Neutrophil (primary cell): Measurements from ENCODE around the gene SPARCL1.
"Not testable (repeated sequence)": the region's sequence is repeated elsewhere in the genome, so short reads cannot be mapped to it uniquely, and the experiment has no call there.

Experiments used
- H3K27ac ChIP-seq: fragments of 200-600 bp; sonication (generic); 2 replicates; pipeline ENCODE4 v1.5.1; 2016; ENCODE audit warnings: mild to moderate bottlenecking, moderate library complexity
- H3K27me3 ChIP-seq: fragments of 200-600 bp; sonication (generic); 2 replicates; pipeline ENCODE4 v1.6.0; 2016; ENCODE audit warnings: mild to moderate bottlenecking
- H3K36me3 ChIP-seq: fragments of 200-600 bp; sonication (generic); 2 replicates; pipeline ENCODE4 v1.5.1; 2017
- H3K4me1 ChIP-seq, 2 experiments: fragments of 200-600 bp in 1 of 2; sonication (generic) in 1 of 2; 1 replicate in 1 of 2; 2 replicates in 1 of 2; pipeline versions ENCODE4 v1.5.1 to v1.6.1; 2013 to 2016; ENCODE audit warnings: low read depth in 1 of 2, low read length in 1 of 2, mild to moderate bottlenecking in 1 of 2, moderate library complexity in 1 of 2; ENCODE audit not compliant: control insufficient read depth in 1 of 2, insufficient read depth in 1 of 2
- H3K4me3 ChIP-seq, 2 experiments: fragments of 200-600 bp in 1 of 2; sonication (generic) in 1 of 2; 1 replicate in 1 of 2; 2 replicates in 1 of 2; pipeline ENCODE4 v1.5.1; 2013 to 2016; ENCODE audit warnings: low read depth in 1 of 2, low read length in 1 of 2, mild to moderate bottlenecking in 1 of 2, moderate library complexity in 1 of 2
- H3K9me3 ChIP-seq: fragments of 200-600 bp; sonication (generic); 2 replicates; pipeline ENCODE4 v1.5.1; 2016
- CTCF ChIP-seq: fragments of 200-600 bp; sonication (generic); IDR thresholded peaks from 2 replicates; pipeline ENCODE4 v1.5.1; 2016; ENCODE audit warnings: antibody characterized with exemption

SPARCL1 gene

DNA sequence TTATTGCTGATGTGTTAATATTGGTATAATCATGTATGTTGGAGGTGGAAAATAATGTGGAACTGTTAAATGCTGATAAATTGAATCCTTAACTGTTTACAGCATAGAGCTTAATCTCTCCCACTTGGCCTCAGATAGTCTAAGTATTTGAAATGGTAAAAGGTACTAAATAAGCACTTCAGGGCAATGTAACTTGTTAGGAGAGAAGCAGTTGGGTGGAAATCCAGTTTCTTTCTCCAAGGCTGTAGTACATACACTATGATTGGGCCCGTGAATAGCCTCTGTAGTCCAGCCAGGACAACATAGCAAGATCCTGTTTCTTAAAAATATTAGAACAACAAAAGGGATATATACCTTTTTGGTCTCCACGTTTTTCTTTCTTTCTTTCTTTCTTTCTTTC lies 67.1 kb downstream of the SPARCL1 start:
- no peaks in the 10 kb centered on the region for H3K9me3 ChIP-seq
- no peak overlapping the region for H3K27ac ChIP-seq
- no peak overlapping the region for H3K4me3 ChIP-seq
- no peaks in the 10 kb centered on the region for H3K4me1 ChIP-seq
- no peaks in the 10 kb centered on the region for H3K27me3 ChIP-seq
- TF ChIP-seq CTCF: no peak
- no peaks in the 10 kb centered on the region for H3K36me3 ChIP-seq

DNA sequence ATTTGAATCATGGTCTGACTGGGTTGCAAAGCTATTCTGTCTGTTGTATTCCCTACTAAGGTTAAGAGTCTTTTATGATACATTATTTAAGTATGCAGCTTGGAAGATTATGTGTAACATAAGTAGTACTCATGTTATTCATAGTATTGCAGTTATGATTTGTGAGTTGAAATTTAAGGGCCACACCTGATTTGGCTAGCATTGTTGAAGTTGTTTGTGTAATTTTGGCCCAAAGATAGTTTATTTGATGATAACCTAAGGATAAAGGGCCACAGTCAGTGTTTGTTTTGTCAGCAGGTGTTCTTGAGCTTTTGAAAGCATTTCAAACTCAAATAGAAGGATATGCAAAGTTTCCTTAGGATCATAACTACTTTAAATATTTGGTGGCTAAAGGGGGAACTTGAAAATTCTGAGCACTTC lies 67.9 kb downstream of the SPARCL1 start:
- H3K4me1 ChIP-seq: no peaks in the 10 kb centered on the region
- H3K27ac ChIP-seq: no peak overlapping the region
- no peaks in the 10 kb centered on the region for H3K27me3 ChIP-seq
- TF ChIP-seq CTCF: no peak
- no peak overlapping the region for H3K4me3 ChIP-seq
- no peaks in the 10 kb centered on the region for H3K36me3 ChIP-seq
- no peaks in the 10 kb centered on the region for H3K9me3 ChIP-seq

- Histone ChIP-seq H3K4me1 (no peaks in the 10 kb centered on the region), H3K36me3 (peaks cover 6% of the 10 kb centered on the region), H3K4me3 (no peak overlapping the region), H3K9me3 (no peaks in the 10 kb centered on the region), H3K27ac (no peak overlapping the region), H3K27me3 (no peaks in the 10 kb centered on the region)
- no peak for TF ChIP-seq CTCF
Measured at GRCh38 chr4:87458913-87459312, 70.3 kb downstream of the SPARCL1 start.

- Histone ChIP-seq H3K36me3 (peaks cover 9% of the 10 kb centered on the region), H3K9me3 (no peaks in the 10 kb centered on the region), H3K27ac (no peak overlapping the region)
Measured at GRCh38 chr4:87451537-87451936, 77.6 kb downstream of the SPARCL1 start.

GRCh38 chr4:87446375-87446774 lies 82.8 kb downstream of the SPARCL1 start:
- H3K36me3 ChIP-seq: not testable (repeated sequence)

More at GRCh38 chr4:87451537-87451936, 77.6 kb downstream of the SPARCL1 start:
- H3K4me1 ChIP-seq: no peaks in the 10 kb centered on the region
- no peak for TF ChIP-seq CTCF
- H3K4me3 ChIP-seq: no peak overlapping the region
- H3K27me3 ChIP-seq: no peaks in the 10 kb centered on the region

DNA sequence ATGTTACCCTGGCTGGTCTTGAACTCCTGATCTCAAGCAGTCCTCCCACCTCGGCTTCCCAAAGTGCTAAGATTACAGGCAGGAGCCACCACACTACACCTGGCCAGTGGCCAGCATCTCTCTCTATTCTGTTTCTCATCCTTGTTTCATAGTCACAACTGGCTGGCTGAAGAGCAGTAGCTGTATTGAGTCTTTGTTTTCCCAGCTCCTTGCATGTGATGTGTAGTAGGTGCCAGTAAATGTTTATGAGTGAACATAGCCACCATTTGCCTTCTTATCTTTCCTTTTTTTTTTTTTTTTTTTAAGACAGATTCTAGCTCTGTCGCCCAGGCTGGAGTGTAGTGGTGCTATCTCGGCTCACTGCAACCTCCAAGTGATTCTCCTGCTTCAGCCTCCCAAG lies 83.2 kb downstream of the SPARCL1 start:
- H3K9me3 ChIP-seq: no peaks in the 10 kb centered on the region
- TF ChIP-seq CTCF: no peak
- no peak overlapping the region for H3K27ac ChIP-seq
- no peaks in the 10 kb centered on the region for H3K27me3 ChIP-seq
- no peaks in the 10 kb centered on the region for H3K4me1 ChIP-seq
- H3K36me3 ChIP-seq: peaks cover 7% of the 10 kb centered on the region
- H3K4me3 ChIP-seq: no peak overlapping the region

More at GRCh38 chr4:87446375-87446774, 82.8 kb downstream of the SPARCL1 start:
- H3K4me1 ChIP-seq, H3K27ac ChIP-seq, H3K9me3 ChIP-seq, H3K4me3 ChIP-seq, H3K27me3 ChIP-seq: not testable (repeated sequence)
